Mucosa of descending colon (tissue), 3 donors: Measurements from ENCODE around the gene MAN2B2. TPM values are rescaled to one million over a fixed set of nuclear protein-coding genes. Genes with fewer than 3 reads are reported as not detected.

Experiments used
- ATAC-seq: fragments of 200-7000 bp; cut with Tn5 transposase; one replicate; pipeline ENCODE4 v1.9.1; 2020; ENCODE audit warnings: mild to moderate bottlenecking, moderate library complexity
- DNase-seq, 3 donors: peaks; one replicate each; pipeline ENCODE4 v3.0.0-alpha.2; 2020
- H3K36me3 ChIP-seq: fragments of 200-600 bp; one replicate; pipeline ENCODE4 v1.8.0; 2021; ENCODE audit warnings: low read depth, mild to moderate bottlenecking
- H3K4me1 ChIP-seq: fragments of 200-600 bp; one replicate; pipeline ENCODE4 v1.8.0; 2021; ENCODE audit warnings: low read depth, mild to moderate bottlenecking
- H3K4me3 ChIP-seq: fragments of 200-600 bp; one replicate; pipeline ENCODE4 v1.8.0; 2021; ENCODE audit warnings: mild to moderate bottlenecking
- H3K9me3 ChIP-seq: fragments of 200-600 bp; one replicate; pipeline ENCODE4 v1.8.0; 2021; ENCODE audit warnings: mild to moderate bottlenecking
- CTCF ChIP-seq: fragments of 200-600 bp; IDR thresholded peaks from one replicate; pipeline ENCODE4 v1.8.0; 2022; ENCODE audit warnings: antibody characterized with exemption, mild to moderate bottlenecking
- intact Hi-C, 2 donors: fragments of 100-400 bp; cut with DNase I in 1 of 2; cut with micrococcal nuclease in 1 of 2; formaldehyde crosslinking; loops; one replicate each; pipeline versions ENCODE4 v1.11.0 to v1.11.1; 2022; cut with DNase I, micrococcal nuclease
- total RNA-seq, 3 donors: library from RNA; stranded (reverse); fragmentation: NEBNext Ultra II Directional in 2 of 3; extraction: Animal tissue kit (Norgen Biotek cat#: 25700) in 2 of 3; gene quantifications; one replicate each; pipeline versions ENCODE4 v1.2.1 to v1.2.4, GENCODE V29; 2021 to 2023
- donor health status: DM: no; HTN: no; CAD: no; lungs with moderate emphysema.
- donor health status: DM: no; HTN: no; CAD: no.
- donor health status: DM: no; HTN: yes; CAD: no.

Gene MAN2B2
- total RNA-seq, 3 donors from 2014 or later = 24.1 to 28.2 (median 27.2) TPM

GRCh38 chr4:6640292-6641163, 65.5 kb downstream of the MAN2B2 start, which contains the start of gene MRFAP1:
Gene MRFAP1, plus strand, starts transcription at chr4:6640685. Its CDS starts 178 bp downstream, at chr4:6640863.
- DNase-seq (peak; percentile 96 to 97 (median 96)), ATAC-seq (peak; percentile 99)
- no peak for TF ChIP-seq CTCF
- peak within 1 kb of the TSS; percentile 60 for H3K4me3 ChIP-seq
- H3K36me3 ChIP-seq = no peaks in the 10 kb centered on the region
- intact Hi-C loops = no loop called here
- peaks cover 24% of the 10 kb centered on the region for H3K4me1 ChIP-seq
- no peaks in the 10 kb centered on the region for H3K9me3 ChIP-seq

GRCh38 chr4:6641164-6641970, 66.4 kb downstream of the MAN2B2 start:
- H3K4me3 ChIP-seq = peak overlapping the region; percentile 60
- H3K36me3 ChIP-seq = no peaks in the 10 kb centered on the region
- intact Hi-C loops = no loop called here
- peak; percentile 67 for ATAC-seq
- no peak for TF ChIP-seq CTCF
- H3K9me3 ChIP-seq = no peaks in the 10 kb centered on the region
- peaks cover 24% of the 10 kb centered on the region for H3K4me1 ChIP-seq
- DNase-seq = peak; percentile 64 to 77 (median 72)

- Histone ChIP-seq H3K4me1 (peaks cover 24% of the 10 kb centered on the region), H3K4me3 (no peak overlapping the region), H3K36me3 (no peaks in the 10 kb centered on the region), H3K9me3 (no peaks in the 10 kb centered on the region)
- ATAC-seq = no peak
- TF ChIP-seq CTCF = no peak
- DNase-seq = no peak
- intact Hi-C loops = no loop called here
These were observed 67.0 kb downstream of the MAN2B2 start for GRCh38 chr4:6641971-6642320.

GRCh38 chr4:6643141-6643847, 68.3 kb downstream of the MAN2B2 start:
- TF ChIP-seq CTCF = no peak
- intact Hi-C loops = no loop called here
- DNase-seq = no peak

GRCh38 chr4:6644792-6645530, 70.0 kb downstream of the MAN2B2 start:
- Histone ChIP-seq H3K4me3 (no peak overlapping the region), H3K9me3 (no peaks in the 10 kb centered on the region), H3K4me1 (peaks cover 17% of the 10 kb centered on the region), H3K36me3 (no peaks in the 10 kb centered on the region)
- TF ChIP-seq CTCF = no peak
- no peak for ATAC-seq
- no peak for DNase-seq
- intact Hi-C loops = no loop called here

More at GRCh38 chr4:6643141-6643847, 68.3 kb downstream of the MAN2B2 start:
- Histone ChIP-seq H3K36me3 (no peaks in the 10 kb centered on the region), H3K4me3 (no peak overlapping the region), H3K4me1 (peaks cover 24% of the 10 kb centered on the region), H3K9me3 (no peaks in the 10 kb centered on the region)
- ATAC-seq = no peak
